Measurements from ENCODE around the gene HPCAL1. TPM values are rescaled to one million over a fixed set of nuclear protein-coding genes. Genes with fewer than 3 reads are reported as not detected.

HPCAL1 gene
- total RNA-seq, 2 donors from 2014 or later: 64.5 to 85.7 TPM

DNA sequence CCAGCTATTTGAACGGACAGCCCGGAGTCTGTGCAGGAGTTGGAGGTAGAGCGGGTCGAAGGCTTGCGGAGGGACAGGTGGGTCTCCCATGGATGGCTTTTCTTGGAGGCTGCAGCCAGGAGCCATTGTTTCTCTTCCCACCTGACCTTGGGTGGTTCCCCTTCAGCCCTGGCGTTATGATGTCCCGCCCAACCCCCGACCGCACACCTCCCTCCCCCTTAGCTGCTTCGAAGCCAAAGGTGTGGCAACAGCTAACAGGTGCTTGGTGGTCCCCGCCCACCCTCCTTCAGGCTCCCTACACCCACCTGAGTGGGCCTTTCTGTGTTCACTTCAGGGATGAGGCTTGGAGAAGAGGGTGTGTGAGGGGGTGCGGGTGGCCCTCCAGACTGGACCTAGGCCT, 62.7 kb downstream of the HPCAL1 start:
- Histone ChIP-seq H3K27me3 (no peaks in the 10 kb centered on the region), H3K9me3 (no peaks in the 10 kb centered on the region), H3K4me1 (no peaks in the 10 kb centered on the region), H3K4me3 (no peak overlapping the region), H3K27ac (no peak overlapping the region), H3K36me3 (no peaks in the 10 kb centered on the region), H3K9ac (ENCODE audit: low read depth in 2 of 2, low read length in 2 of 2) (no peak overlapping the region)
- TF ChIP-seq CTCF (IDR thresholded peaks at IDR 0.05): no peak
- intact Hi-C loops (cut with DNase I): no loop called here
- no peak for DNase-seq

GRCh38 chr2:10366601-10367270, 64.0 kb downstream of the HPCAL1 start:
- no peak overlapping the region for H3K27ac ChIP-seq
- H3K9me3 ChIP-seq: no peaks in the 10 kb centered on the region
- intact Hi-C loops (cut with DNase I): no loop called here
- DNase-seq: no peak
- no peak overlapping the region for H3K9ac ChIP-seq (ENCODE audit: low read depth in 2 of 2, low read length in 2 of 2)
- no peaks in the 10 kb centered on the region for H3K36me3 ChIP-seq
- no peak overlapping the region for H3K4me3 ChIP-seq
- H3K4me1 ChIP-seq: no peaks in the 10 kb centered on the region
- no peaks in the 10 kb centered on the region for H3K27me3 ChIP-seq
- no peak for TF ChIP-seq CTCF (IDR thresholded peaks at IDR 0.05)

DNA sequence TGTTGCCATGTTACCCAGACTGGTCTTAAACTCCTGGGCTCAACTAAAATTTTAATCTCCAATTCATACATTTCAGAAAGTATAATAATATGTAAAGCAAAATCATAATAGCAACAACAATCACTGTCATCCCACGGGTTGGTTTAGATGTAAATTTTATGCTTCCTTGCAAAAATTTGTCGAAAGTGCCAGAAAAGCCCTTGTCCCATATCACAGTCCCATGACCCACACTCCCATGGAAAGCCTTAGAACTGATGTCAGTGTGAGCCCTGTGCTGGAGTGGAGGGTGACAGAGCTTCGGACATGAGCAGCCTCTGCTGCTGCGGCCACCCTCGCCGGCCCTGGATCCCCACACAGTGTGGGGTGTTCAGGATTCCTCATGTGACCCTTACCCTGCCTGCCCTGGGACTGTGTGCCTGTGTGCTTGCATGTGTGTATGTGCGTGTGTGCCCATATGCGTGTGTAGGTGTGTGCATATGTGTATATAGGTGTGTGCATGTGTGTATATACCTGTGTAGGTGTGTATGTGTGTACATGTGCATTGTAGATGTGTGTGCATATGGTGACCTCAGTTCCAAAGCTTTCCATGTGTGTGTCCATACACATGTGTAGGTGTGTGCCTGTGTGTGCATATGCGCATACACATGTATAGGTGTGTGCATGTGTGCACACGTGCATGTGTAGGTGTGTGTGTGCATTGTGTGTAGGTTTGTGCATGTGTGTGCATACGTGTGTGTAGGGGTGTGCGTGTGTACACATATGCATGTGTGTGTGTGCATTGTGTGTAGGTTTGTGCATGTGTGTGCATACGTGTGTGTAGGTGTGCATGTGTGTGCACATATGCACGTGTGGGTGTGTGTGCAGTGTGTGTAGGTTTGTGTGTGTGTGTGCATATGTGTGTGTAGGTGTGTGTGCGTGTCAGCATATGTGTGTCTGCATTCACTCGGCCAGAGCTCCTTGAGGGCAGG, 65.1 kb downstream of the HPCAL1 start:
- H3K36me3 ChIP-seq: no peaks in the 10 kb centered on the region

GRCh38 chr2:10368491-10369231, 66.0 kb downstream of the HPCAL1 start:
- peak; percentile 68 for DNase-seq
- Histone ChIP-seq H3K9ac (ENCODE audit: low read depth in 2 of 2, low read length in 2 of 2) (no peak overlapping the region), H3K27ac (no peak overlapping the region), H3K36me3 (no peaks in the 10 kb centered on the region), H3K4me1 (no peaks in the 10 kb centered on the region), H3K4me3 (no peak overlapping the region), H3K27me3 (no peaks in the 10 kb centered on the region), H3K9me3 (no peaks in the 10 kb centered on the region)
- no peak for TF ChIP-seq CTCF (IDR thresholded peaks at IDR 0.05)
- intact Hi-C loops (cut with DNase I): no loop called here

More for the DNA sequence above, 65.1 kb downstream of the HPCAL1 start:
- Histone ChIP-seq H3K27ac (no peak overlapping the region), H3K4me3 (no peak overlapping the region), H3K4me1 (no peaks in the 10 kb centered on the region), H3K27me3 (no peaks in the 10 kb centered on the region), H3K9me3 (no peaks in the 10 kb centered on the region), H3K9ac (ENCODE audit: low read depth in 2 of 2, low read length in 2 of 2) (no peak overlapping the region)
- DNase-seq: no peak
- no peak for TF ChIP-seq CTCF (IDR thresholded peaks at IDR 0.05)
- intact Hi-C loops (cut with DNase I): no loop called here
